ENCODE results near the gene NCOA7. TPM values are rescaled to one million over a fixed set of nuclear protein-coding genes. Genes with fewer than 3 reads are reported as not detected.

Gene NCOA7
- total and polyA plus RNA-seq, 9 of the 15 experiments (the other 6 are each of a cell fraction or from before 2014, with no cell fraction given), result 5.8 to 14.6 (median 9.3) TPM

- TF ChIP-seq ATF3 (IDR thresholded peaks at IDR 0.05), result peak; percentile 99
- TF ChIP-seq ATF3 (CRISPR knock-in tag; conservative IDR thresholded peaks at IDR 0.05), result peak; percentile 88
- TF ChIP-seq GATAD2B (IDR thresholded peaks at IDR 0.05; ENCODE audit: borderline replicate concordance), result 0 out of 2 replicates have a peak, but pooled peaks have one; percentile 16
- TF ChIP-seq SIN3A (IDR thresholded peaks at IDR 0.05; ENCODE audit: borderline replicate concordance in 2 of 2, control insufficient read depth in 1 of 2, low read depth in 2 of 2, low read length in 2 of 2), result no peak; a peak in 1 of 4 replicates
- TF ChIP-seq ZNF23 (CRISPR knock-in tag; IDR thresholded peaks at IDR 0.05), result peak; percentile 33; the same call in 1 of the 2 replicates
- no peak for TF ChIP-seq ELF2 (CRISPR knock-in tag; IDR thresholded peaks at IDR 0.05)
- TF ChIP-seq SNIP1 (IDR thresholded peaks at IDR 0.05; ENCODE audit: low read depth), result no peak
- no peak for TF ChIP-seq CHAMP1 (IDR thresholded peaks at IDR 0.05)
- TF ChIP-seq GATAD2A (IDR thresholded peaks at IDR 0.05), result 0 out of 2 replicates have a peak, but pooled peaks have one; percentile 39
- TF ChIP-seq E2F6 (IDR thresholded peaks at IDR 0.05; ENCODE audit: borderline replicate concordance in 1 of 2, extremely low read depth in 1 of 2, insufficient read depth in 1 of 2, insufficient read length in 1 of 2, low read depth in 1 of 2, low read length in 1 of 2, poor library complexity in 1 of 2, severe bottlenecking in 1 of 2), result peak; percentile 80 to 84
- no peak for TF ChIP-seq TGIF2 (CRISPR knock-in tag; IDR thresholded peaks at IDR 0.05)
- peak; percentile 34; the same call in 1 of the 2 replicates for TF ChIP-seq ZBTB33 (CRISPR knock-in tag; IDR thresholded peaks at IDR 0.05)
- no peak for TF ChIP-seq SLC30A9 (CRISPR knock-in tag; IDR thresholded peaks at IDR 0.05)
- peak; percentile 83 for TF ChIP-seq JUND (IDR thresholded peaks at IDR 0.05; ENCODE audit: borderline replicate concordance, low read depth, low read length)
- TF ChIP-seq JUND (tag; IDR thresholded peaks at IDR 0.05; ENCODE audit: borderline replicate concordance, low read depth, low read length), result peak; percentile 71; the same call in 2 of the 3 replicates
- TF ChIP-seq NFIX (CRISPR knock-in tag; IDR thresholded peaks at IDR 0.05; ENCODE audit: low read depth), result no peak
- TF ChIP-seq ZNF655 (CRISPR knock-in tag; IDR thresholded peaks at IDR 0.05), result no peak
- no peak for TF ChIP-seq HCFC1 (IDR thresholded peaks at IDR 0.05; ENCODE audit: low read depth, low read length)
- no peak for TF ChIP-seq SIRT6 (IDR thresholded peaks at IDR 0.05; ENCODE audit: low read depth, low read length)
These were observed 10.0 kb upstream of the NCOA7 start (continued) for GRCh38 chr6:125780540-125781313.
